H1 (cell line): Measurements from ENCODE around the gene CACNA2D3. TPM values are rescaled to one million over a fixed set of nuclear protein-coding genes. Genes with fewer than 3 reads are reported as not detected.

ENCODE experiments used
- CTCF ChIA-PET: fragments of 300-600 bp; sonication (Branson Sonifier 250); formaldehyde crosslinking; loops from one replicate; lab custom pipeline; 2021; ENCODE audit not compliant: partially characterized antibody; lab: Charles Lee
- POLR2A ChIA-PET: fragments of 300-600 bp; sonication (Branson Sonifier 250); formaldehyde crosslinking; loops from one replicate; lab custom pipeline; 2021; ENCODE audit warnings: inconsistent platforms; ENCODE audit not compliant: partially characterized antibody; lab: Charles Lee
- DNase-seq, 2 experiments: peaks; one replicate each; pipeline versions ENCODE4 v3.0.0 to v3.0.0-alpha.2; 2010 to 2022; ENCODE audit warnings: low spot score in 2 of 2, low read depth in 1 of 2, mixed read lengths in 1 of 2
- FAIRE-seq: peaks from 2 replicates; lab custom pipeline; 2011; peaks lifted over from hg19 to GRCh38; lab: Jason Lieb, UNC
- H2AFZ ChIP-seq: 2 replicates; pipeline ENCODE4 v1.8.1; 2012; ENCODE audit warnings: low read length, inconsistent platforms
- H2AK5ac ChIP-seq: 2 replicates; pipeline ENCODE4 v1.6.1; 2013; ENCODE audit warnings: low read depth, low read length
- H2BK120ac ChIP-seq: replicated peaks from 2 replicates; pipeline ENCODE3; 2013; ENCODE audit warnings: low read depth, low read length, inconsistent platforms
- H2BK12ac ChIP-seq: 2 replicates; pipeline ENCODE4 v1.6.1; 2013; ENCODE audit warnings: low read depth, low read length
- H2BK15ac ChIP-seq: 2 replicates; pipeline ENCODE4 v1.6.1; 2013; ENCODE audit warnings: low read length
- H2BK20ac ChIP-seq: 2 replicates; pipeline ENCODE4 v1.6.1; 2013; ENCODE audit warnings: low read length
- H2BK5ac ChIP-seq: 2 replicates; pipeline ENCODE4 v1.6.1; 2013; ENCODE audit warnings: low read depth, low read length
- H3K14ac ChIP-seq: 2 replicates; pipeline ENCODE4 v1.6.1; 2013; ENCODE audit warnings: inconsistent platforms; ENCODE audit not compliant: insufficient read length
- H3K18ac ChIP-seq: 2 replicates; pipeline ENCODE4 v1.6.1; 2013; ENCODE audit warnings: low read length; ENCODE audit errors: extremely low read depth
- H3K23ac ChIP-seq: 2 replicates; pipeline ENCODE4 v1.6.1; 2013; ENCODE audit warnings: inconsistent platforms; ENCODE audit not compliant: insufficient read length
- H3K23me2 ChIP-seq: 2 replicates; pipeline ENCODE4 v1.6.1; 2013; ENCODE audit warnings: low read depth, low read length
- H3K27ac ChIP-seq: 2 replicates; pipeline ENCODE4 v1.6.1; 2011; ENCODE audit warnings: low read depth, low read length, inconsistent platforms
- H3K27me3 ChIP-seq, 4 experiments: replicated peaks in 1 of 4; 1 replicate in 1 of 4; 2 replicates in 3 of 4; pipeline versions ENCODE4 v1.6.1 to v1.8.1; 2011 to 2013; ENCODE audit warnings: low read length in 3 of 4, mild to moderate bottlenecking in 3 of 4, inconsistent platforms in 2 of 4, mixed read lengths in 2 of 4, moderate library complexity in 1 of 4; ENCODE audit not compliant: control insufficient read depth in 3 of 4, insufficient read depth in 3 of 4; ENCODE audit errors: extremely low read depth in 1 of 4
- H3K36me3 ChIP-seq, 4 experiments: 2 replicates each; pipeline versions ENCODE4 v1.6.1 to v1.8.1; 2011 to 2013; ENCODE audit warnings: mild to moderate bottlenecking in 4 of 4, low read length in 3 of 4, moderate library complexity in 2 of 4, control low read depth in 1 of 4, inconsistent platforms in 1 of 4; ENCODE audit not compliant: insufficient read depth in 4 of 4, control insufficient read depth in 2 of 4
- H3K4ac ChIP-seq: replicated peaks from 2 replicates; pipeline ENCODE3; 2013; ENCODE audit warnings: low read length, low read depth, mixed read lengths, inconsistent platforms; ENCODE audit not compliant: insufficient read length
- H3K4me1 ChIP-seq, 4 experiments: replicated peaks in 1 of 4; 1 replicate in 1 of 4; 2 replicates in 3 of 4; pipeline versions ENCODE4 v1.6.1 to v1.8.1; 2011 to 2013; ENCODE audit warnings: low read length in 3 of 4, inconsistent platforms in 2 of 4, mixed read lengths in 1 of 4; ENCODE audit not compliant: insufficient read depth in 4 of 4, control insufficient read depth in 3 of 4
- H3K4me2 ChIP-seq, 2 experiments: 2 replicates each; pipeline versions ENCODE4 v1.6.1 to v1.8.1; 2011 to 2013; ENCODE audit warnings: low read depth in 2 of 2, low read length in 2 of 2, control low read depth in 1 of 2, inconsistent platforms in 1 of 2, mild to moderate bottlenecking in 1 of 2; ENCODE audit not compliant: insufficient read depth in 1 of 2
- H3K4me3 ChIP-seq, 4 experiments: fragments of 200-600, 300-600 bp in 1 of 4; sonication (generic), shearing (Covaris generic), sonication (Bioruptor Twin) in 1 of 4; 2 replicates each; pipeline versions ENCODE4 v1.5.1 to v1.8.1; 2011 to 2016; ENCODE audit warnings: low read length in 4 of 4, low read depth in 3 of 4, control low read depth in 2 of 4, inconsistent platforms in 2 of 4, mild to moderate bottlenecking in 2 of 4, mixed read lengths in 1 of 4, moderate library complexity in 1 of 4; ENCODE audit not compliant: insufficient read depth in 2 of 4; ENCODE audit errors: extremely low read depth in 1 of 4
- H3K56ac ChIP-seq: replicated peaks from 2 replicates; pipeline ENCODE3; 2013; ENCODE audit warnings: low read depth, mild to moderate bottlenecking, mixed read lengths, low read length, inconsistent platforms; ENCODE audit not compliant: insufficient read length
- H3K79me1 ChIP-seq: 2 replicates; pipeline ENCODE4 v1.6.1; 2013; ENCODE audit warnings: low read depth, low read length, control low read depth
- H3K79me2 ChIP-seq, 2 experiments: 2 replicates each; pipeline versions ENCODE4 v1.6.1 to v1.8.1; 2012 to 2013; ENCODE audit warnings: low read length in 2 of 2, mild to moderate bottlenecking in 2 of 2, inconsistent platforms in 1 of 2; ENCODE audit not compliant: insufficient read depth in 2 of 2, control insufficient read depth in 1 of 2
- H3K9ac ChIP-seq, 4 experiments: replicated peaks in 1 of 4; 1 replicate in 1 of 4; 2 replicates in 3 of 4; pipeline versions ENCODE4 v1.6.1 to v1.8.1; 2011 to 2013; ENCODE audit warnings: low read depth in 3 of 4, low read length in 3 of 4, control low read depth in 2 of 4, mild to moderate bottlenecking in 2 of 4, moderate library complexity in 2 of 4, inconsistent platforms in 1 of 4; ENCODE audit errors: extremely low read depth in 1 of 4
- H3K9me3 ChIP-seq, 2 experiments: 2 replicates each; pipeline versions ENCODE4 v1.6.1 to v1.8.1; 2012 to 2013; ENCODE audit warnings: mild to moderate bottlenecking in 2 of 2, moderate library complexity in 2 of 2, control low read depth in 1 of 2, inconsistent platforms in 1 of 2, low read depth in 1 of 2, low read length in 1 of 2, mixed read lengths in 1 of 2; ENCODE audit not compliant: insufficient read depth in 2 of 2
- H4K20me1 ChIP-seq, 2 experiments: replicated peaks in 1 of 2; 2 replicates each; pipeline versions ENCODE3 to v1.8.1; 2011 to 2013; ENCODE audit warnings: inconsistent platforms in 2 of 2, low read length in 2 of 2, mild to moderate bottlenecking in 1 of 2; ENCODE audit not compliant: insufficient read depth in 2 of 2, control insufficient read depth in 1 of 2
- H4K5ac ChIP-seq: 2 replicates; pipeline ENCODE4 v1.6.1; 2013; ENCODE audit warnings: low read length, low read depth, mixed read lengths, inconsistent platforms; ENCODE audit not compliant: insufficient read length
- H4K8ac ChIP-seq: 2 replicates; pipeline ENCODE4 v1.8.0; 2013; ENCODE audit warnings: mild to moderate bottlenecking, moderate library complexity, low read length, inconsistent platforms; ENCODE audit not compliant: insufficient read depth; ENCODE audit errors: extremely low read depth
- H4K91ac ChIP-seq: replicated peaks from 2 replicates; pipeline ENCODE3; 2013; ENCODE audit warnings: low read length, mixed read lengths, inconsistent platforms; ENCODE audit not compliant: insufficient read length
- ATF2 ChIP-seq: IDR thresholded peaks from 2 replicates; pipeline ENCODE4 v1.6.1; 2012; ENCODE audit warnings: low read length, inconsistent platforms
- GABPA ChIP-seq: IDR thresholded peaks from 2 replicates; pipeline ENCODE4 v1.6.1; 2011; ENCODE audit warnings: mild to moderate bottlenecking, low read length, moderate library complexity, borderline replicate concordance; ENCODE audit not compliant: insufficient read depth
- POLR2A ChIP-seq, 2 experiments: IDR thresholded peaks; 1 replicate in 1 of 2; 2 replicates in 1 of 2; pipeline ENCODE4 v1.6.1; 2011; ENCODE audit warnings: low read depth in 2 of 2, low read length in 2 of 2, mild to moderate bottlenecking in 2 of 2; ENCODE audit errors: control extremely low read depth in 1 of 2
- POLR2AphosphoS5 ChIP-seq: IDR thresholded peaks from 2 replicates; pipeline ENCODE4 v1.6.1; 2011; ENCODE audit warnings: low read depth, low read length
- SAP30 ChIP-seq: fragments of 300-600 bp; sonication (generic); IDR thresholded peaks from 2 replicates; pipeline ENCODE4 v1.7.1; 2012; ENCODE audit warnings: low read length, moderate library complexity, mild to moderate bottlenecking, inconsistent platforms; ENCODE audit not compliant: insufficient read depth, insufficient replicate concordance
- SIRT6 ChIP-seq: IDR thresholded peaks from one replicate; pipeline ENCODE4 v1.7.1; 2012; ENCODE audit warnings: low read length, inconsistent platforms
- WGBS, 2 experiments: shearing (Covaris generic) in 1 of 2; methylation state at CpG; one replicate each; pipeline versions ENCODE4 v1.1.6 to v1.1.7; 2013 to 2015; ENCODE audit warnings: low lambda C conversion rate in 2 of 2, mixed read lengths in 2 of 2, inconsistent platforms in 1 of 2, low coverage in 1 of 2, missing lambda C conversion rate in 1 of 2; ENCODE audit not compliant: insufficient replicate concordance in 2 of 2, insufficient coverage in 1 of 2, insufficient read length in 1 of 2; ENCODE audit errors: extremely low coverage in 1 of 2, missing lambda C conversion rate in 1 of 2; 5-methylcytosine and 5-hydroxymethylcytosine counted together
- polyA plus RNA-seq, 7 experiments: library from polyadenylated mRNA; depleted of rRNA in 3 of 7; stranded (reverse) in 5 of 7; unstranded in 2 of 7; fragments of >200 nt in 5 of 7; fragments of 200-250 nt in 2 of 7; gene quantifications; 1 replicate in 5 of 7; 2 replicates in 1 of 7; 4 replicates in 1 of 7; pipeline versions ENCODE4 v1.2.1 to v1.2.3, GENCODE V29; 2011 to 2013; ENCODE audit warnings: missing spikeins in 2 of 7, mixed read lengths in 2 of 7
- total RNA-seq: library from RNA; stranded (reverse); fragmentation: NEBNext Ultra II Directional; extraction: Animal tissue kit (Norgen Biotek cat#: 25700); gene quantifications from 2 replicates; pipeline ENCODE4 v1.2.1, GENCODE V29; 2021
- TF ChIP-seq, protein P1 (sequence below): IDR thresholded peaks from 2 replicates; pipeline ENCODE4 v1.6.1; 2011; ENCODE audit warnings: low read length, improper control_type of control experiment

Gene CACNA2D3
- total and polyA plus RNA-seq, 2 of the 8 experiments (the other 6 are each of a cell fraction or from before 2014, with no cell fraction given), result 1.5 to 1.8 TPM

DNA sequence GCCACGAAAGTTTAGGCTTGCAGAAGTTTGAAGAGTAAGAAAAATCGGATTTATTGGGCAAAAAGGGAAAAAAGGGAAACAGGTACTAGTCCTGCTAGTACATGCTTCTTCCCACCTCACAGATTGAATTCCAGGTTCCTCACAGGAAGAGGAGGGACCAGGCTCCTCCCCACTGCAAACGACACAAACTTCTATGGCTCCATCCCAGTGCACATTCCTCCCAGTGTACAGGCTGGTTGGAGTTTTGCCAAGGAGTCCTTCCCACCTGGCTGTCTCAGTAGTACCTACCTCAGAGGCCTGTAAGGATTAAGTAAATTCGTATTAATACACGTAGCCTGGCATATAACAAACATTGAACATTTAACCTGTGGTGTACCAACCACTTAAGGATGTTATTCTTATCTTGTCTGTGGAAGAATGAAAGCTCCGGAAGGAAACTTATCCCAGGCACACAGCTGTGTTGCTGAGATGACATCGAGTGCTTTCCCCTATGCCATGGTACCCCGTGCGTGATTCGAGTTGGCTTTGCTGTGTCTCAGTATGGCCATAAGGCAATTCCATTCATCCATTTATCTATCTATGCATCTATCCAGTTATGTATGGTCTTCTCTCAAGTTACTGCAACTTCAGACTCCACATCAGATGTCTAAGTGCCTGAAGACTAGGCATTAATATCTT is 511.2 kb downstream of the CACNA2D3 start:
- H3K79me2 ChIP-seq, result peaks cover 0 to 25% of the 10 kb centered on the region in 2 experiments; a peak in 2 of 4 replicates
- H3K27me3 ChIP-seq, result no peaks in the 10 kb centered on the region
- H3K14ac ChIP-seq, result no peak overlapping the region
- no peak overlapping the region for H4K91ac ChIP-seq
- 88% methylated on average over 10 of the region's 10 CpGs; no CpG with 5 or more reads in 1 of the 2 experiments for WGBS, 2 experiments
- no peak overlapping the region for H2BK12ac ChIP-seq
- H3K9ac ChIP-seq, result no peak overlapping the region
- peak overlapping the region in 2 of 4 experiments; percentile 33 to 35; a peak in 2 of 8 replicates for H3K4me3 ChIP-seq
- no peaks in the 10 kb centered on the region for H3K9me3 ChIP-seq
- peaks cover 20 to 60% (median 37%) of the 10 kb centered on the region in 4 experiments for H3K36me3 ChIP-seq
- H3K4me2 ChIP-seq, result peak overlapping the region; percentile 43 to 80
- peak overlapping the region; percentile 30; the same call in 1 of the 2 replicates for H3K27ac ChIP-seq
- 0 out of 2 replicates have a peak, but pooled peaks cover 2% of the 10 kb centered on the region for H3K79me1 ChIP-seq
- CTCF ChIA-PET, result no interaction called here
- no peak overlapping the region for H3K23ac ChIP-seq
- peaks cover 11% of the 10 kb centered on the region in 2 experiments for H4K20me1 ChIP-seq
- H2AK5ac ChIP-seq, result no peak overlapping the region
- H3K4ac ChIP-seq, result no peak overlapping the region
- no peak overlapping the region for H2BK15ac ChIP-seq
- H3K23me2 ChIP-seq, result peaks cover 2% of the 10 kb centered on the region; the same call in 1 of the 2 replicates
- no peak overlapping the region for H4K5ac ChIP-seq
- H2BK5ac ChIP-seq, result peak overlapping the region; percentile 54; the same call in 1 of the 2 replicates
- no peak overlapping the region for H3K56ac ChIP-seq
- H2BK20ac ChIP-seq, result no peak overlapping the region
- POLR2A ChIA-PET, result interaction anchor here (0.6 to 7.8 kb wide), 14 partner anchors 8 to 167 kb away, joined by 3 to 87 read pairs (median 6); no protein-coding TSS in a partner anchor
- DNase-seq (no peak), FAIRE-seq (no peak)
- H2AFZ ChIP-seq, result no peak overlapping the region
- no peak overlapping the region for H4K8ac ChIP-seq
- no peak overlapping the region for H2BK120ac ChIP-seq
- TF ChIP-seq GABPA, result no peak
- peak in 1 of 2 experiments; percentile 73; a peak in 1 of 3 replicates for TF ChIP-seq POLR2A (IDR thresholded peaks at IDR 0.05; ENCODE audit: control extremely low read depth in 1 of 2, low read depth in 2 of 2, low read length in 2 of 2)
- TF ChIP-seq SAP30, result no peak
- no peak for TF ChIP-seq SIRT6
- TF ChIP-seq ATF2, result no peak
- TF ChIP-seq, protein P1, sequence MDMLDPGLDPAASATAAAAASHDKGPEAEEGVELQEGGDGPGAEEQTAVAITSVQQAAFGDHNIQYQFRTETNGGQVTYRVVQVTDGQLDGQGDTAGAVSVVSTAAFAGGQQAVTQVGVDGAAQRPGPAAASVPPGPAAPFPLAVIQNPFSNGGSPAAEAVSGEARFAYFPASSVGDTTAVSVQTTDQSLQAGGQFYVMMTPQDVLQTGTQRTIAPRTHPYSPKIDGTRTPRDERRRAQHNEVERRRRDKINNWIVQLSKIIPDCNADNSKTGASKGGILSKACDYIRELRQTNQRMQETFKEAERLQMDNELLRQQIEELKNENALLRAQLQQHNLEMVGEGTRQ, result peak; percentile 8; the same call in 1 of the 2 replicates
- peak; percentile 73 for TF ChIP-seq POLR2AphosphoS5
- H3K18ac ChIP-seq, result peak overlapping the region; percentile 48; the same call in 1 of the 2 replicates
- peaks cover 4 to 11% (median 7%) of the 10 kb centered on the region in 4 experiments; a peak in 5 of 7 replicates for H3K4me1 ChIP-seq
